Smooth muscle cell of the brain vasculature (primary cell): Measurements from ENCODE around the gene ELAVL2.

ENCODE experiments used
- DNase-seq: peaks from one replicate; pipeline ENCODE4 v3.0.0-alpha.2; 2012; ENCODE audit warnings: low read depth, low spot score

ELAVL2 gene

DNA sequence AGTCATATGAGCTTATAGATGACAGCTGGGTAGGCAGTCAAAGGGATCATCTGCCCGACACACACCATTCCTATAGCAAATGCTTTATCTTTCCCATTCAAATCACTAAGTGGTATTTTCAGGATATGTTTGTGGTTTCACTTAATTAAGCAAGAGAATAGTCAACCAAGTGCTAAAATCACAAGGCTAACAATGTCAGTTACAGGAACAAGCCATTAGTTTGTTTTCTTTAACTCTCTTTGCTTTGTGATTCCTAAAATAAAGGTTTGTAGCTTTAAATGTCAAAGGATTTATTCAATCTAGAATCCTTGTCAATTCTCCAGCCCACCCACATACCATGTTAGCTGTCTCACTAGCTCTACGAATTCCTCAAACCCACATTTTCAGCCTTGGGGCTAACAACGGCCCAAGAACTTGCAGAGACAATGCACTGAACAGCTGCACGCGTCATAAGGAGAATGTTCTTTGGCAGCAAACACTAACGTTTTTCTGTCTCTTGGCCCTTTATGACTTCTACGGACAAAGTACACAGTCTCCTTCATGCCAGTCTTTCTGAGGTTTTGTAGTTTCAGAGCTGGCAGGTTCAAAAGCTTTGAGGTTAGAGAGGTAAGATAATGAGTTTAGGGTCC, 56.6 kb downstream of the ELAVL2 start:
- DNase-seq, result peak; percentile 9

DNA sequence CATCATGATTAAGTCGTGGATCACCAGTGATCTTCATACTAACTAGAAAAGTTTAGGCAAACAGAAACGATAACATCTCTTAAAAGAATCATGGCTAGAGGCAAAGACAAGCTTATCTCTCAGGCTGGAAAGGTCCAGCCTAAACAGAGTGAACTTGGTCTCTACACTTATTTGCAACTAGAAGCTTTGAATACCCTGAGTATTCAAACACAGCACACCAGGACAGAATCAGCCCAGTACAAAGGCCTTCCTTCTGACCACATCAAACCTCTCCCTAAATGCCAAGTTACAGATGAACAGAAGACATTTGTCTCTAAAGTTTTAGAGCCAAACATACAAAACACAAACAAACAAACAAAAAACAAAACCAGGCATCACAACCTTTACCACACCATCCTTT, 57.2 kb downstream of the ELAVL2 start:
- DNase-seq, result no peak

DNA sequence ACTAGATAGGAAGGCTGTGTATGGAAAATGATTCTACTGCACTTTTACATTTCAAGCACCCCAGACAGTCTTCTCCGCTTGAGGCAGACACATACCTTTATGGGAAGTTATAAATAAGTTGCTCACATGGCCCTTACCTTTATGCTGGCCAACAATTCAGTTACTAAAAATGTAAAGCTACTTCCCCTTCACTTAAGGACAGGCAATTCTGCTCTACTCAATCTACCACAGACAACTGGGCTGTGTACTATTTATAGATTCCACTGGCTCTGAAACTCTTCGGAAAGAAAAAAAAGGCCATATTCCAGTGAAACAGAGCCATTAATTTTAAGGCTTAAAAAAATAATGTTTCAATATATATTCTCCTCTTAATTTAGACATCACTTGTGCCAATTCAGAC, 59.4 kb downstream of the ELAVL2 start:
- no peak for DNase-seq

GRCh38 chr9:23765561-23765960, 60.5 kb downstream of the ELAVL2 start:
- no peak for DNase-seq

DNA sequence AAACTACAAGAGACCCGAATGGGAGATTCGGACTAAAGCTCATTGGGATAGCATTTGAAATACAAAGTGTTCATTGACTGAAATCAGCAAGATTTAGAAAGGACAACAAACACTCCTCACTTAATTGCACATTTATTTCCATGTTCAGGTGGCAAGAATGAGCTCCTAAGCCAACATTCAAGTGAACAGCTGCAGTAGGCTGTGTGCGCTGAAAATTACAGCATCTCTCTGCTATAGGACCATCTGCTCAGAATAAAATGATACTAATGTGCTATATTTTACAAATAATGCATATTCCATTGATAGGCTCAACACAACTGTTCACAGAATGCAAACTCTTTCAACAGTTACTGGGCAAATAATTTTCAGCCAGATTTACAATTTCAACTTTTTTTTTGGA, 61.8 kb downstream of the ELAVL2 start:
- DNase-seq, result no peak

DNA sequence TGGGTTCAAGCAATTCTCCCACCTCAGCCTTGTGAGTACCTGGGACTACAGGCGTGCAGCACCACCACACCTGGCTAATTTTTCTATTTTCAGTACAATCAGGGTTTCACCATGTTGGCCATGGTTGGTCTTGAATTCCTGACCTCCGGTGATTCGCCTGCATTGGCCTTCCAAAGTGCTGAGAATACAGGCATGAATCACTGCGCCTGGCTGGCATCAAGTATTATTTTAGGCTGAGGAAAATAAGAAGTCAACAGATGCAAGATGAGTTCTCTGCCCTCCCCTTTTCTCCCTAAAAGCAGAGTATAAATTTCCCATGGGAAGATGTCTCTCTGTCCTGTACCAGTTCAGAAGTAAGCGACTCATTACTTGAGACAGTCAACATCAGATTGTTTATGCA, 71.5 kb downstream of the ELAVL2 start:
- no peak for DNase-seq

GRCh38 chr9:23752859-23753258, 73.2 kb downstream of the ELAVL2 start:
- DNase-seq, result no peak

DNA sequence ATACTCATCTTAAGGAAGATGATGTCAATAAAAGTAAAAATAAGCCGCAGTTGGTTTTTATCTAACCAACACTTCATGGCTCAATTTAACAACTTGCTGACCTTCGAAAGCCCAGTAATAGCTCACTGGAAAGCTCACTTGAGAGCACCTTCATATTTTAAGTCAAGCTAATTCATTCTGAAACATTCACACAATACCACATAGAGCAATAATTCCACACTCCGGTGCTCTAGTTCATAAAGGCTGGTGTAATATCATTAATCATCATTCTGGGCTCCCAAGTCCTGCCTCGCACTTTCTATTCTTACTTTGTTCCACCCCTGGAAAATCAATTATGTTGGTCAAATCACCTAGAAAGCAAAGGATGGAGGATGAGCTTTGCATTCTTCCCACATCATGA, 74.4 kb downstream of the ELAVL2 start:
- no peak for DNase-seq

DNA sequence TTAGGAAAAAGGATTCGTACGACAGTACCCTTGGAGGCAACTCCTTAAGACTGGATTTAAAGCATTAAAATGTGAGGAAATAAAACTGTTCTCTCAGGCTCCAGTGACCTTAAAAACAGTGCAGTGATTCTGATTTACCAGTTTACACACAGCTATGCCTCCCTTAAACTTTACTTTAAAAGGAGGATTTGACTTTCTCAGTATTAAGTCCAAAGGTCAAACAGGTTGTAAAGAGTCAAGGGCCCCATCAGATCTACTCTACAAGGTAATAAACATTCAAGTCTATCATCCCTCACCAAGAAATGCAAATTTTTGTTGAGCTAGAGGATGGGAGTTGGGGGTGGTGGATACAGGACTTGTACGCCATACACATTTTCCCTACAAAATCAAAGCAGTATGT, 75.2 kb downstream of the ELAVL2 start:
- no peak for DNase-seq

GRCh38 chr9:23747088-23748075, 78.7 kb downstream of the ELAVL2 start:
- no peak for DNase-seq

DNA sequence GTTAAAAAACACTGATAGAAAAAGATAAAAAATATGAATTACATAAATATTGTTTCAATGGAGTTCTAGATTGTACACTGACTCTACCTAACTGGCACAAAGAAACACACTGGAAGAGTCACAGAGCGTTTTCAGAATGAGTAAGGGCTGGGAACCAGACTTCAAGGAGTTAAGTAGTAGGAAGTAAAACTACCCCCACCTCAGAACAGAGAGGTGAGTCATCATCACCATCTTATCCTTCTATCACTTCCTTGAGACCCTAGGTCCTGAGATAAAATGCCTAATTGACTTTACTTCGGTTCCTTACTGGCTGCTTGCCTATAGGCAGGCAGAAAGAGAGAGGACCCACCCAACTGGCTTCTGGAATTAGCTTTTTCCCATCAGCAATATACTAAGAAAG, 79.7 kb downstream of the ELAVL2 start:
- no peak for DNase-seq

DNA sequence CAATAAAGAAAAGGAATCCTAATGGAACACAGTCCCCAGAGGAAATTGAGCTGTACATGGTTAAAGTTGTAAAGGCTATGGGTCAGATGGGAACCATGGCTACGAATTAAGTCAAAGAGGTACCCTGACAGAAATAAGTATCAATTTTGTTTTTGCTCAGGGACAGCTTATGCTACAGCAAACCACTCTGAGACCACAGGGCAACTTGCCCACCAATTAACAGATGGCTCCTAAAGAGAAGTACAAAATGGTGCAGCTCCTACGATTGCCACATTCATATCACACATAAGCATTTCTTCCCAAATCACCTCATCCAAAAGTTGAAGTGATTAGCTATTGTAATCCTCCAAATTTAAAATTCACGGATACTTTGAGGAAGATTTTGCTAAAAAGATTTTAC, 83.0 kb downstream of the ELAVL2 start:
- DNase-seq, result no peak

- no peak for DNase-seq
These were observed 84.7 kb downstream of the ELAVL2 start for GRCh38 chr9:23741351-23741750.

DNA sequence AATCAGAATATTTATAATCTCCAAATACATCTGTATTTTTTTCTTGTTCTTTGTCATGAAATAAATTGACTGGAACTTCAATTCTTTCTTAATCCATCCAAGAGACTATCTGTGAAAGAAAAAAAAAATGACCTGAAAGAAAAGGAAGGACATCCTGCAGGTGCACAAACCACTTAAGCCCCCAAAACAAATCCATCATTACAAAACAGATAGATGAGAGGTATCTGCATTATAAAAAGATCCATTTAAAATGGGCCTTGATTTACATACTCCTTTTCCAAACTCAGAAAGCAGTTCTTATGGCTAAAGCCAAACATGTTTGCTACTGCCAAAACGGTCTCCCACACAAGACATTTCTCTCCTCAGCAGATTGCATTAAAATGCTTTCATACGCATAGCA, 85.5 kb downstream of the ELAVL2 start:
- no peak for DNase-seq

GRCh38 chr9:23739753-23740152, 86.3 kb downstream of the ELAVL2 start:
- DNase-seq, result no peak

DNA sequence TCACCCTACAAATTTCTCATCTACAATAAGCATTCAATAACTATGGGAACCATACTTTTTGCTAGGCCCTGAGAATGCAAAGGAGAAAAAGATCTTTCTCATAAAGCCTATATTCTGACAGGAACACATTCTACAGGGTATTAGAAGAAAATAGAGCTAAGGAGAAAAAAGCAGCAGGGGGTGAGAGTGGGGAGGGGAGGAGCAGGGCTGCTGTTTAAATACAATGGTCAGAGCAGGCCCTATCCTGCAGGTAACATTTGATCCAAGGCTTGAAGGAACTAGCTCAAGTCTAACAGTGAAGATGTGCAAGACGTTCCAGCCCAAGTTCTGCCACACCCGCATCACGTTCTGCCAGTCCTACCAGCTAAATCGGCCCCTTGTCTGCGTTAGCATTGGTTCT, 89.7 kb downstream of the ELAVL2 start:
- DNase-seq, result no peak

- no peak for DNase-seq
These were observed 92.5 kb downstream of the ELAVL2 start for GRCh38 chr9:23733495-23734078.

DNA sequence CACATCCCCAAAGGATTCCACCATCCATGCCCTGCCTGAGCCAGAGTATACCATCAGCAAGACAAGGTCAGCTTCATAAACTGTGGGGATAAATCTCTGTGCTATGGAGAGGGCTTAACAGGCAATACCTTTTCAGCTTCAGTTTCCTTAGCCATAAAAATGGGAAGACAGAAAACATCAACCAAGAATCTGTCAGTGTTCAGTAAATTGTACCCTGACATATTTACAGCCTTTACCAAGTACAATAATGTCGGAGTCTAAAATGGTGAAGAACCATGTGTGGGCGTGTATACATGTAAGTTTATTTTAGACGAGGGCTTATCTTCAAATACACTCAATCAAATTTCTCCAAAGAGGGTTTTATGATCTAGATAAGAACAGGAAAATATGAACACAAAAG, 94.7 kb downstream of the ELAVL2 start:
- no peak for DNase-seq

DNA sequence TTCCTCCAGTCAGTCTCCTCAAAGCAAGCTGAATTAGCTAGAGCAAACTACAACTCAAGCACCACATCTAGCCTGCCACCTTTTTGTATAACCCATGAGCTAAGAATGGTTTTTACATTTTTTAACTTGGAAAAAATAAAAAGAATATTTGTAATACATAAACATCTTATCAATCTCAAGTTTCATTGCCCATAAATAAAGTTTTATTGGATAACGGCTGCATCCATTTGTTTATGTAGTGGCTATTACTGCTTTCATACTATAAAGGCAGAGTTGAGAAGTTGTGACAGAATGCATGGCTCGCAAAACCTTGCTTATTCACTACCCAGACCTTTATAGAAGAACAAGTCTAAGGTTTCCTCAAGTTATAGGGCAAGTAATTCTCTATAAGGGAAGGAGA, 95.7 kb downstream of the ELAVL2 start:
- no peak for DNase-seq

DNA sequence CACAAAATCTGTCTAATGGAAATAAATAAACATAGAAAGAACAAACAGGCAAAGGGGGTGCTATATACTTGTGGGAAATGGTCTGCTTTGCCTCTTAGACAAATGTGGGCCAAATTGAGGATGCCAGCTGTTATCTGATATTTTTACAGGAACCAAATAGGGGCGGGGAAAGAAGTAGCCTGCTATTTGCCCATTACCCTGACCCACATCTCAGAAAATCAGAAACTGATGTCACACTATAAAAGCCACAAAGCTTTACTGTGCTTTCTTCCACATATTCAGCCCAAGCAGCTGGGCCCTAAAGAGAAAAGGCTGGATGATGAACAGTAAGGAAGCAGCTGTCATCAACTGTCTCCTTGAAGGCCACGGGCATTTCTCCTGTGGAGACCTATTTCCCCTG, 97.3 kb downstream of the ELAVL2 start:
- DNase-seq, result no peak

- DNase-seq, result no peak
These were observed 100.6 kb downstream of the ELAVL2 start for GRCh38 chr9:23725279-23725946.

DNA sequence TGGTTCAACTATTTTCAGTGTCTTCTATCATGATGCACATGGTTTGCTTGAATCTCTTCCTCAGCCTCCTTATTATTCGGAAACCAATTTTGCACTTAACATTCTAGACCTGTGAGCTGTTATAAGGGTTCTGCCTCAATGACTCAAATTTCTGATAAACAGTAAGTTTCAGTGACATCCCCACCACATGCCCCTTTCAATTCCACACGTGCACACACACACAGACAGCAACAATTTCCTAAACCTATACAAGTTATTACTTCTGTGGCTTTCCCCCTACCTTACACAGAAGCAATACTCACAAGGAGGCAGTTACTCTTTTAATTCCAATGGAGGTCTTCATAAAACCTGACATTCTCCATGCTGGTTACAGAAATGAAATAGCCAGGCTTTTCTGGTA, 102.4 kb downstream of the ELAVL2 start:
- no peak for DNase-seq
